Measurements from ENCODE around the gene PHYKPL. TPM values are rescaled to one million over a fixed set of nuclear protein-coding genes. Genes with fewer than 3 reads are reported as not detected.
A peak's percentile ranks its signal among the peaks of the same experiment; 100 is the strongest.

The PHYKPL gene
- total RNA-seq, 1 experiment from 2014 or later: 43.2 TPM

- TF ChIP-seq, protein P1, sequence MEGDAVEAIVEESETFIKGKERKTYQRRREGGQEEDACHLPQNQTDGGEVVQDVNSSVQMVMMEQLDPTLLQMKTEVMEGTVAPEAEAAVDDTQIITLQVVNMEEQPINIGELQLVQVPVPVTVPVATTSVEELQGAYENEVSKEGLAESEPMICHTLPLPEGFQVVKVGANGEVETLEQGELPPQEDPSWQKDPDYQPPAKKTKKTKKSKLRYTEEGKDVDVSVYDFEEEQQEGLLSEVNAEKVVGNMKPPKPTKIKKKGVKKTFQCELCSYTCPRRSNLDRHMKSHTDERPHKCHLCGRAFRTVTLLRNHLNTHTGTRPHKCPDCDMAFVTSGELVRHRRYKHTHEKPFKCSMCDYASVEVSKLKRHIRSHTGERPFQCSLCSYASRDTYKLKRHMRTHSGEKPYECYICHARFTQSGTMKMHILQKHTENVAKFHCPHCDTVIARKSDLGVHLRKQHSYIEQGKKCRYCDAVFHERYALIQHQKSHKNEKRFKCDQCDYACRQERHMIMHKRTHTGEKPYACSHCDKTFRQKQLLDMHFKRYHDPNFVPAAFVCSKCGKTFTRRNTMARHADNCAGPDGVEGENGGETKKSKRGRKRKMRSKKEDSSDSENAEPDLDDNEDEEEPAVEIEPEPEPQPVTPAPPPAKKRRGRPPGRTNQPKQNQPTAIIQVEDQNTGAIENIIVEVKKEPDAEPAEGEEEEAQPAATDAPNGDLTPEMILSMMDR (IDR thresholded peaks at IDR 0.05): no peak
- TF ChIP-seq POLR2AphosphoS5 (IDR thresholded peaks at IDR 0.05; ENCODE audit: low read depth, low read length): no peak; the same call in 1 of the 2 replicates
- TF ChIP-seq SIN3A (IDR thresholded peaks at IDR 0.05; ENCODE audit: borderline replicate concordance, insufficient read depth, low read depth, low read length): 0 out of 2 replicates have a peak, but pooled peaks have one; percentile 34
- 0 out of 2 replicates have a peak, but pooled peaks have one; percentile 12 for TF ChIP-seq TCF7L2 (IDR thresholded peaks at IDR 0.05; ENCODE audit: low read depth, low read length)
- CTCF ChIA-PET: interaction anchor here (0.7 to 1.2 kb wide), 3 partner anchors 29 to 1003 kb away, joined by 3 to 8 read pairs (median 3); no protein-coding TSS in a partner anchor
- Histone ChIP-seq H3K4me3 (ENCODE audit: low read depth in 2 of 2, low read length in 2 of 2) (peak overlapping the region; percentile 92 to 97), H3K36me3 (ENCODE audit: control insufficient read depth, insufficient read depth, low read length) (peaks cover 24% of the 10 kb centered on the region), H3K4me1 (ENCODE audit: control insufficient read depth, insufficient read depth, low read length) (peaks cover 40% of the 10 kb centered on the region), H3K27ac (ENCODE audit: low read length) (peak overlapping the region; percentile 87), H3K27me3 (ENCODE audit: control insufficient read depth, insufficient read depth, low read length) (no peaks in the 10 kb centered on the region), H3K9me3 (ENCODE audit: control insufficient read depth, insufficient read depth, low read depth, low read length) (no peaks in the 10 kb centered on the region)
- in situ Hi-C loops (cut with HindIII; ENCODE audit: low pct_unique_long_range_greater_than_20kb, low sequenced_read_pairs): no loop called here
- intact Hi-C loops (cut with micrococcal nuclease; ENCODE audit: unreplicated experiment): no loop called here
- POLR2A ChIA-PET: interaction anchor here (0.5 kb wide), 1 partner anchor 28 kb away, joined by 6 read pairs; no protein-coding TSS in a partner anchor
- no peak for ATAC-seq
- TSS peak; percentile 75 for BruUV-seq (replicated peaks)
- DNase-seq (ENCODE audit: low read depth, low spot score): no peak
Observed at GRCh38 chr5:178206166-178207101, 26.2 kb downstream of the PHYKPL start.

- ATAC-seq (no peak), DNase-seq (ENCODE audit: low read depth, low spot score) (no peak)
- Histone ChIP-seq H3K27ac (ENCODE audit: low read length) (peak overlapping the region; percentile 87), H3K36me3 (ENCODE audit: control insufficient read depth, insufficient read depth, low read length) (peaks cover 24% of the 10 kb centered on the region), H3K27me3 (ENCODE audit: control insufficient read depth, insufficient read depth, low read length) (no peaks in the 10 kb centered on the region), H3K9me3 (ENCODE audit: control insufficient read depth, insufficient read depth, low read depth, low read length) (no peaks in the 10 kb centered on the region), H3K4me3 (ENCODE audit: low read depth in 2 of 2, low read length in 2 of 2) (peak overlapping the region; percentile 92 to 97), H3K4me1 (ENCODE audit: control insufficient read depth, insufficient read depth, low read length) (peaks cover 38% of the 10 kb centered on the region)
- CTCF ChIA-PET: interaction anchor here (0.8 kb wide), 1 partner anchor 98 kb away, joined by 3 read pairs; no protein-coding TSS in a partner anchor
- no TSS peak for BruUV-seq (replicated peaks)
- POLR2A ChIA-PET: no interaction called here
- TF ChIP-seq, protein P1 (IDR thresholded peaks at IDR 0.05): no peak
- TF ChIP-seq POLR2AphosphoS5 (IDR thresholded peaks at IDR 0.05; ENCODE audit: low read depth, low read length) (no peak), TCF7L2 (IDR thresholded peaks at IDR 0.05; ENCODE audit: low read depth, low read length) (no peak), SIN3A (IDR thresholded peaks at IDR 0.05; ENCODE audit: borderline replicate concordance, insufficient read depth, low read depth, low read length) (no peak), REST (IDR thresholded peaks at IDR 0.05; ENCODE audit: insufficient read depth in 1 of 2, low read depth in 2 of 2, low read length in 1 of 2) (no peak)
- in situ Hi-C loops (cut with HindIII; ENCODE audit: low pct_unique_long_range_greater_than_20kb, low sequenced_read_pairs) (no loop called here), intact Hi-C loops (cut with micrococcal nuclease; ENCODE audit: unreplicated experiment) (no loop called here)
Observed at GRCh38 chr5:178205749-178206047, 26.9 kb downstream of the PHYKPL start.
